Sigmoid colon (tissue), 4 donors: Measurements from ENCODE around the gene RBM10.

Source experiments
- CTCF ChIP-seq, 4 experiments: fragments of 450-650 bp in 3 of 4; fragments of 200-600 bp in 1 of 4; IDR thresholded peaks; one replicate each; pipeline ENCODE4 v1.5.1; 2016 to 2019; ENCODE audit warnings: antibody characterized with exemption in 4 of 4, mild to moderate bottlenecking in 3 of 4, moderate library complexity in 2 of 4
- EP300 ChIP-seq, 4 donors: sonication (generic); formaldehyde crosslinking; IDR thresholded peaks; one replicate each; pipeline ENCODE4 v1.6.1; 2017; ENCODE audit warnings: antibody characterized with exemption in 4 of 4
- POLR2A ChIP-seq, 2 donors: fragments of 450-650 bp; IDR thresholded peaks; one replicate each; pipeline ENCODE4 v1.6.1; 2016; ENCODE audit warnings: antibody characterized with exemption in 2 of 2, mild to moderate bottlenecking in 2 of 2, moderate library complexity in 2 of 2
- POLR2AphosphoS5 ChIP-seq, 4 donors: sonication (generic); formaldehyde crosslinking; IDR thresholded peaks; one replicate each; pipeline ENCODE4 v1.6.1; 2017; ENCODE audit warnings: antibody characterized with exemption in 4 of 4

- no peak for TF ChIP-seq CTCF (IDR thresholded peaks at IDR 0.05)
- TF ChIP-seq POLR2A (IDR thresholded peaks at IDR 0.05) = no peak
- TF ChIP-seq EP300 (IDR thresholded peaks at IDR 0.05) = no peak
- no peak for TF ChIP-seq POLR2AphosphoS5 (IDR thresholded peaks at IDR 0.05)
These were observed 69.5 kb downstream of the RBM10 start for GRCh38 chrX:47214435-47215077.
